Neural progenitor cell (in vitro differentiated cells): Measurements from ENCODE around the gene TMEM164. TPM values are rescaled to one million over a fixed set of nuclear protein-coding genes. Genes with fewer than 3 reads are reported as not detected.

Experiments
- DNase-seq: peaks from one replicate; pipeline ENCODE4 v3.0.0-alpha.2; 2016; ENCODE audit warnings: low spot score
- H2AFZ ChIP-seq: fragments of 200-600 bp; sonication (generic); replicated peaks from 2 replicates; pipeline ENCODE4 v1.6.1; 2016; ENCODE audit warnings: antibody characterized with exemption
- H3F3A ChIP-seq: fragments of 200-600 bp; sonication (generic); 2 replicates; pipeline ENCODE4 v1.6.1; 2016; ENCODE audit warnings: antibody characterized with exemption, low read depth
- H3K27ac ChIP-seq: fragments of 200-600 bp; sonication (generic); 2 replicates; pipeline ENCODE4 v1.5.1; 2016; ENCODE audit warnings: mild to moderate bottlenecking
- H3K27me3 ChIP-seq: fragments of 200-600 bp; sonication (generic); 2 replicates; pipeline ENCODE4 v1.6.1; 2016; ENCODE audit warnings: mild to moderate bottlenecking, moderate library complexity
- H3K36me3 ChIP-seq: fragments of 200-600 bp; sonication (generic); 2 replicates; pipeline ENCODE4 v1.5.1; 2016
- H3K4me1 ChIP-seq: fragments of 200-600 bp; sonication (generic); 2 replicates; pipeline ENCODE4 v1.6.1; 2016; ENCODE audit warnings: mixed run types
- H3K4me2 ChIP-seq: fragments of 200-600 bp; sonication (generic); 2 replicates; pipeline ENCODE4 v1.6.1; 2016
- H3K4me3 ChIP-seq: fragments of 200-600 bp; sonication (generic); 2 replicates; pipeline ENCODE4 v1.5.1; 2016
- H3K79me2 ChIP-seq: fragments of 200-600 bp; sonication (generic); 2 replicates; pipeline ENCODE4 v1.6.1; 2016; ENCODE audit warnings: low read depth
- H3K9ac ChIP-seq: fragments of 200-600 bp; sonication (generic); 2 replicates; pipeline ENCODE4 v1.6.1; 2016
- H3K9me3 ChIP-seq: fragments of 200-600 bp; sonication (generic); 2 replicates; pipeline ENCODE4 v1.5.1; 2016; ENCODE audit warnings: low read depth
- H4K20me1 ChIP-seq: fragments of 200-600 bp; sonication (generic); 2 replicates; pipeline ENCODE4 v1.6.1; 2016; ENCODE audit warnings: low read depth
- H3K27ac Mint-ChIP-seq: 3 replicates; pipeline ENCODE4 v1.8.0; 2021; ENCODE audit warnings: mixed read lengths
- H3K27me3 Mint-ChIP-seq: 2 replicates; pipeline ENCODE4 v1.8.0; 2022; ENCODE audit warnings: low read depth, mild to moderate bottlenecking, inconsistent platforms, moderate library complexity, mixed read lengths; ENCODE audit not compliant: insufficient read depth
- H3K36me3 Mint-ChIP-seq: 3 replicates; pipeline ENCODE4 v1.8.0; 2021; ENCODE audit warnings: mixed read lengths
- H3K4me1 Mint-ChIP-seq: 3 replicates; pipeline ENCODE4 v1.8.0; 2021; ENCODE audit warnings: mixed read lengths
- H3K4me3 Mint-ChIP-seq: 3 replicates; pipeline ENCODE4 v1.8.0; 2021; ENCODE audit warnings: mild to moderate bottlenecking, moderate library complexity, mixed read lengths
- H3K9me3 Mint-ChIP-seq: 3 replicates; pipeline ENCODE4 v1.8.0; 2020; ENCODE audit warnings: mixed read lengths
- CTCF ChIP-seq: fragments of 200-600 bp; sonication (generic); IDR thresholded peaks from 2 replicates; pipeline ENCODE4 v1.5.1; 2017; ENCODE audit warnings: antibody characterized with exemption, mild to moderate bottlenecking
- EZH2 ChIP-seq: fragments of 200-600 bp; sonication (generic); IDR thresholded peaks from 2 replicates; pipeline ENCODE4 v1.6.1; 2017; ENCODE audit warnings: antibody characterized with exemption, mild to moderate bottlenecking, moderate library complexity
- EZH2phosphoT487 ChIP-seq: fragments of 200-600 bp; sonication (generic); IDR thresholded peaks from 2 replicates; pipeline ENCODE4 v1.6.1; 2017; ENCODE audit warnings: antibody characterized with exemption
- total RNA-seq: library from RNA; depleted of rRNA; stranded (reverse); fragments of >200 nt; gene quantifications from 2 replicates; pipeline ENCODE4 v1.2.3, GENCODE V29; 2015; ENCODE audit warnings: low replicate concordance

Gene TMEM164
- total RNA-seq, 1 donor from 2014 or later = 15.5 TPM

- H3K27me3 Mint-ChIP-seq = no peaks in the 10 kb centered on the region
These were observed 202.1 kb downstream of the TMEM164 start for GRCh38 chrX:110204986-110205385.

GRCh38 chrX:110208092-110208491 is 205.2 kb downstream of the TMEM164 start:
- no peaks in the 10 kb centered on the region for H3K79me2 ChIP-seq
- H3K27ac Mint-ChIP-seq = no peak overlapping the region
- TF ChIP-seq CTCF (no peak), EZH2phosphoT487 (no peak), EZH2 (no peak)
- H3K27me3 ChIP-seq = no peaks in the 10 kb centered on the region
- no peak overlapping the region for H3K27ac ChIP-seq
- no peak for DNase-seq
- no peaks in the 10 kb centered on the region for H3K27me3 Mint-ChIP-seq
- no peak overlapping the region for H3K4me3 ChIP-seq
- no peaks in the 10 kb centered on the region for H3K36me3 ChIP-seq
- H3K4me3 Mint-ChIP-seq = no peak overlapping the region
- H3K9me3 Mint-ChIP-seq = no peaks in the 10 kb centered on the region
- no peaks in the 10 kb centered on the region for H4K20me1 ChIP-seq
- no peak overlapping the region for H3K9ac ChIP-seq
- no peaks in the 10 kb centered on the region for H3K9me3 ChIP-seq
- H3F3A ChIP-seq = no peaks in the 10 kb centered on the region
- no peaks in the 10 kb centered on the region for H3K4me1 ChIP-seq
- H3K4me2 ChIP-seq = no peak overlapping the region
- peaks cover 5% of the 10 kb centered on the region for H3K4me1 Mint-ChIP-seq
- H2AFZ ChIP-seq = no peak overlapping the region
- no peaks in the 10 kb centered on the region for H3K36me3 Mint-ChIP-seq

More at GRCh38 chrX:110204986-110205385, 202.1 kb downstream of the TMEM164 start:
- Histone ChIP-seq H3K9me3 (no peaks in the 10 kb centered on the region), H3K27ac (no peak overlapping the region), H3K79me2 (no peaks in the 10 kb centered on the region), H4K20me1 (no peaks in the 10 kb centered on the region), H3F3A (no peaks in the 10 kb centered on the region), H3K9ac (no peak overlapping the region), H2AFZ (no peak overlapping the region), H3K27me3 (no peaks in the 10 kb centered on the region), H3K4me2 (no peak overlapping the region), H3K36me3 (no peaks in the 10 kb centered on the region), H3K4me3 (no peak overlapping the region), H3K4me1 (no peaks in the 10 kb centered on the region)
- TF ChIP-seq EZH2 (no peak), EZH2phosphoT487 (no peak), CTCF (no peak)
- Mint-ChIP-seq H3K4me3 (no peak overlapping the region), H3K4me1 (peaks cover 5% of the 10 kb centered on the region), H3K9me3 (no peaks in the 10 kb centered on the region), H3K27ac (no peak overlapping the region), H3K36me3 (peaks cover 4% of the 10 kb centered on the region)
- no peak for DNase-seq

GRCh38 chrX:110210417-110211139 is 207.7 kb downstream of the TMEM164 start:
- H3K4me3 Mint-ChIP-seq = no peak overlapping the region

More at GRCh38 chrX:110210417-110211139, 207.7 kb downstream of the TMEM164 start:
- Histone ChIP-seq H3K4me1 (no peaks in the 10 kb centered on the region), H4K20me1 (no peaks in the 10 kb centered on the region), H3K9me3 (no peaks in the 10 kb centered on the region), H3K4me3 (no peak overlapping the region), H2AFZ (no peak overlapping the region), H3K36me3 (no peaks in the 10 kb centered on the region), H3K27ac (no peak overlapping the region), H3F3A (no peaks in the 10 kb centered on the region), H3K79me2 (no peaks in the 10 kb centered on the region), H3K27me3 (no peaks in the 10 kb centered on the region), H3K9ac (no peak overlapping the region), H3K4me2 (no peak overlapping the region)
- H3K9me3 Mint-ChIP-seq = no peaks in the 10 kb centered on the region
- no peak for DNase-seq
- no peak overlapping the region for H3K27ac Mint-ChIP-seq
- H3K4me1 Mint-ChIP-seq = no peaks in the 10 kb centered on the region
- H3K27me3 Mint-ChIP-seq = no peaks in the 10 kb centered on the region
- no peak for TF ChIP-seq CTCF
- no peak for TF ChIP-seq EZH2
- no peak for TF ChIP-seq EZH2phosphoT487
- no peaks in the 10 kb centered on the region for H3K36me3 Mint-ChIP-seq
